PFSK-1 (cell line): ENCODE results near the gene EVI5.

Experiments used
- FOXP2 ChIP-seq: optimal IDR thresholded peaks from 2 replicates; pipeline ENCODE3; 2011; ENCODE audit warnings: borderline replicate concordance, control low read depth, inconsistent platforms; ENCODE audit not compliant: insufficient read depth; ENCODE audit errors: extremely low read length, extremely low read depth
- POLR2AphosphoS5 ChIP-seq: IDR thresholded peaks from 2 replicates; pipeline ENCODE4 v1.6.1; 2012; ENCODE audit warnings: low read depth, mild to moderate bottlenecking, control low read depth, low read length, moderate library complexity
- SIN3A ChIP-seq: IDR thresholded peaks from 2 replicates; pipeline ENCODE4 v1.6.1; 2012; ENCODE audit warnings: mild to moderate bottlenecking, low read length, moderate library complexity, borderline replicate concordance; ENCODE audit not compliant: insufficient read depth
- TAF1 ChIP-seq: IDR thresholded peaks from 2 replicates; pipeline ENCODE4 v1.6.1; 2012; ENCODE audit warnings: low read length, control low read depth, borderline replicate concordance; ENCODE audit not compliant: insufficient read depth
- TF ChIP-seq, protein P1 (sequence below), 2 experiments: IDR thresholded peaks; 2 replicates each; pipeline versions ENCODE4 v1.6.1 to v1.8.0; 2011 to 2012; ENCODE audit warnings: low read depth in 2 of 2, low read length in 2 of 2, control low read depth in 1 of 2, inconsistent platforms in 1 of 2, mild to moderate bottlenecking in 1 of 2, moderate library complexity in 1 of 2; ENCODE audit not compliant: insufficient read depth in 1 of 2

The EVI5 gene

GRCh38 chr1:92736395-92736794, 48.5 kb downstream of the EVI5 start:
- TF ChIP-seq FOXP2 (no peak), SIN3A (no peak), TAF1 (no peak), POLR2AphosphoS5 (no peak)
- TF ChIP-seq, protein P1, sequence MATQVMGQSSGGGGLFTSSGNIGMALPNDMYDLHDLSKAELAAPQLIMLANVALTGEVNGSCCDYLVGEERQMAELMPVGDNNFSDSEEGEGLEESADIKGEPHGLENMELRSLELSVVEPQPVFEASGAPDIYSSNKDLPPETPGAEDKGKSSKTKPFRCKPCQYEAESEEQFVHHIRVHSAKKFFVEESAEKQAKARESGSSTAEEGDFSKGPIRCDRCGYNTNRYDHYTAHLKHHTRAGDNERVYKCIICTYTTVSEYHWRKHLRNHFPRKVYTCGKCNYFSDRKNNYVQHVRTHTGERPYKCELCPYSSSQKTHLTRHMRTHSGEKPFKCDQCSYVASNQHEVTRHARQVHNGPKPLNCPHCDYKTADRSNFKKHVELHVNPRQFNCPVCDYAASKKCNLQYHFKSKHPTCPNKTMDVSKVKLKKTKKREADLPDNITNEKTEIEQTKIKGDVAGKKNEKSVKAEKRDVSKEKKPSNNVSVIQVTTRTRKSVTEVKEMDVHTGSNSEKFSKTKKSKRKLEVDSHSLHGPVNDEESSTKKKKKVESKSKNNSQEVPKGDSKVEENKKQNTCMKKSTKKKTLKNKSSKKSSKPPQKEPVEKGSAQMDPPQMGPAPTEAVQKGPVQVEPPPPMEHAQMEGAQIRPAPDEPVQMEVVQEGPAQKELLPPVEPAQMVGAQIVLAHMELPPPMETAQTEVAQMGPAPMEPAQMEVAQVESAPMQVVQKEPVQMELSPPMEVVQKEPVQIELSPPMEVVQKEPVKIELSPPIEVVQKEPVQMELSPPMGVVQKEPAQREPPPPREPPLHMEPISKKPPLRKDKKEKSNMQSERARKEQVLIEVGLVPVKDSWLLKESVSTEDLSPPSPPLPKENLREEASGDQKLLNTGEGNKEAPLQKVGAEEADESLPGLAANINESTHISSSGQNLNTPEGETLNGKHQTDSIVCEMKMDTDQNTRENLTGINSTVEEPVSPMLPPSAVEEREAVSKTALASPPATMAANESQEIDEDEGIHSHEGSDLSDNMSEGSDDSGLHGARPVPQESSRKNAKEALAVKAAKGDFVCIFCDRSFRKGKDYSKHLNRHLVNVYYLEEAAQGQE (IDR thresholded peaks at IDR 0.05; ENCODE audit: insufficient read depth in 1 of 2, low read depth in 2 of 2, low read length in 2 of 2) = no peak

- TF ChIP-seq FOXP2 = no peak
- TF ChIP-seq TAF1 = no peak
- TF ChIP-seq, protein P1 (IDR thresholded peaks at IDR 0.05; ENCODE audit: insufficient read depth in 1 of 2, low read depth in 2 of 2, low read length in 2 of 2) = no peak
- TF ChIP-seq SIN3A = no peak
- no peak for TF ChIP-seq POLR2AphosphoS5
Observed at GRCh38 chr1:92730476-92730875, 54.4 kb downstream of the EVI5 start.

DNA sequence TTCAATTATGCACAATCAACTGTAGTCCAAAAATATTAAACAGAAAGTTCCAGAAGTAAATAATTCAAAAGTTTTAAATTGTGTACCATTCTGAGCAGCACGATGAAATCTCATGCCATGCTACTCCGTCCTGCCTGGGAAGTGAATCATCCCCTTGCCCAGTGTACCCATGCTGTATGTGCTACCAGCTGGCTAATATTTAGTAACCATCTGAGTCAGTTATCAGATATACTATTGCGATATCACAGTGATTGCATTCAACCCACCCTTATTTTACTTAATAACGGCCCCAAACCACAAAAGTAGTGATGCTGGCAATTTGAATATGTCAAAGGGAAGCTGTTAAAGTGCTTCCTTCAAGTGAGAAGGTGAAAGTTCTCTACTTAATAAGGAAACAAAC, 56.2 kb downstream of the EVI5 start:
- TF ChIP-seq SIN3A (no peak), TAF1 (no peak), FOXP2 (no peak)
- TF ChIP-seq, protein P1 (IDR thresholded peaks at IDR 0.05; ENCODE audit: insufficient read depth in 1 of 2, low read depth in 2 of 2, low read length in 2 of 2) = no peak

- TF ChIP-seq, protein P1 (IDR thresholded peaks at IDR 0.05; ENCODE audit: insufficient read depth in 1 of 2, low read depth in 2 of 2, low read length in 2 of 2) = no peak
- TF ChIP-seq POLR2AphosphoS5 = no peak
- TF ChIP-seq SIN3A = no peak
- no peak for TF ChIP-seq FOXP2
- no peak for TF ChIP-seq TAF1
Observed at GRCh38 chr1:92721886-92722285, 63.0 kb downstream of the EVI5 start.

GRCh38 chr1:92713939-92714338, 71.0 kb downstream of the EVI5 start:
- TF ChIP-seq SIN3A = no peak
- TF ChIP-seq, protein P1 (IDR thresholded peaks at IDR 0.05; ENCODE audit: insufficient read depth in 1 of 2, low read depth in 2 of 2, low read length in 2 of 2) = no peak
- no peak for TF ChIP-seq TAF1
- no peak for TF ChIP-seq FOXP2
- no peak for TF ChIP-seq POLR2AphosphoS5
